SU-DHL-6 (cell line): ENCODE data around the gene RECQL.

ENCODE experiments used
- H2AFZ ChIP-seq: fragments of 200-600 bp; sonication (generic); 2 replicates; pipeline ENCODE4 v1.6.1; 2014; ENCODE audit warnings: low read depth, mild to moderate bottlenecking, moderate library complexity, mixed read lengths, antibody characterized with exemption, low read length; ENCODE audit not compliant: severe bottlenecking
- H3F3A ChIP-seq: fragments of 200-600 bp; shearing (Covaris generic); 2 replicates; pipeline ENCODE4 v1.6.0; 2016; ENCODE audit warnings: antibody characterized with exemption, mild to moderate bottlenecking; ENCODE audit not compliant: insufficient read depth
- H3K27ac ChIP-seq: fragments of 200-600 bp; sonication (generic); 2 replicates; pipeline ENCODE4 v1.5.1; 2016; ENCODE audit warnings: low read depth, mild to moderate bottlenecking, low read length, moderate library complexity, mixed read lengths
- H3K27me3 ChIP-seq: fragments of 200-600 bp; sonication (generic), shearing (Covaris generic); 2 replicates; pipeline ENCODE4 v1.6.0; 2014; ENCODE audit warnings: mild to moderate bottlenecking, low read length
- H3K36me3 ChIP-seq: fragments of 200-600 bp; sonication (generic); 2 replicates; pipeline ENCODE4 v1.6.1; 2014; ENCODE audit warnings: mild to moderate bottlenecking, low read length, mixed read lengths
- H3K4me2 ChIP-seq: fragments of 300-600, 200-600 bp; shearing (Covaris generic), sonication (generic); 2 replicates; pipeline ENCODE4 v1.6.0; 2014; ENCODE audit warnings: low read length, low read depth, mild to moderate bottlenecking; ENCODE audit not compliant: poor library complexity, severe bottlenecking
- H3K4me3 ChIP-seq: fragments of 200-600 bp; sonication (generic); 2 replicates; pipeline ENCODE4 v1.5.1; 2014; ENCODE audit warnings: antibody characterized with exemption, low read length, mild to moderate bottlenecking, mixed read lengths; ENCODE audit not compliant: insufficient read depth, poor library complexity, severe bottlenecking
- H3K79me2 ChIP-seq: fragments of 200-600 bp; sonication (generic); 2 replicates; pipeline ENCODE4 v1.6.1; 2014; ENCODE audit warnings: mild to moderate bottlenecking, low read length, moderate library complexity; ENCODE audit not compliant: insufficient read depth
- H3K9ac ChIP-seq: fragments of 200-600 bp; sonication (generic); 2 replicates; pipeline ENCODE4 v1.7.0; 2014; ENCODE audit warnings: mild to moderate bottlenecking, low read length
- H3K9me2 ChIP-seq: fragments of 200-600 bp; sonication (generic); replicated peaks from 2 replicates; pipeline ENCODE4 v1.6.1; 2014; ENCODE audit warnings: low read length; ENCODE audit not compliant: insufficient read depth
- H3K9me3 ChIP-seq: fragments of 200-600 bp; sonication (generic); 2 replicates; pipeline ENCODE4 v1.6.1; 2014; ENCODE audit warnings: low read length, mixed read lengths; ENCODE audit not compliant: insufficient read depth
- H4K20me1 ChIP-seq: fragments of 200-600 bp; sonication (generic); 2 replicates; pipeline ENCODE4 v1.6.1; 2014; ENCODE audit warnings: low read depth, mild to moderate bottlenecking, antibody characterized with exemption, low read length, moderate library complexity, mixed read lengths
- EZH2phosphoT487 ChIP-seq: fragments of 200-600 bp; sonication (generic), shearing (Covaris generic); conservative IDR thresholded peaks from 2 replicates; pipeline ENCODE4 v1.6.1; 2018; ENCODE audit warnings: mild to moderate bottlenecking, antibody characterized with exemption, low read length, moderate library complexity, mixed read lengths
- TF ChIP-seq, protein P1 (sequence below): fragments of 200-600 bp; sonication (generic); IDR thresholded peaks from one replicate; pipeline ENCODE4 v1.5.1; 2017; ENCODE audit warnings: antibody characterized with exemption, mild to moderate bottlenecking, low read length, moderate library complexity; ENCODE audit not compliant: insufficient read depth, poor library complexity, severe bottlenecking

The RECQL gene

GRCh38 chr12:21438643-21439042, 62.8 kb downstream of the RECQL start:
- peaks cover 16% of the 10 kb centered on the region for H3F3A ChIP-seq
- peak overlapping the region; percentile 65; the same call in 1 of the 2 replicates for H3K27ac ChIP-seq
- no peak for TF ChIP-seq EZH2phosphoT487
- TF ChIP-seq, protein P1, sequence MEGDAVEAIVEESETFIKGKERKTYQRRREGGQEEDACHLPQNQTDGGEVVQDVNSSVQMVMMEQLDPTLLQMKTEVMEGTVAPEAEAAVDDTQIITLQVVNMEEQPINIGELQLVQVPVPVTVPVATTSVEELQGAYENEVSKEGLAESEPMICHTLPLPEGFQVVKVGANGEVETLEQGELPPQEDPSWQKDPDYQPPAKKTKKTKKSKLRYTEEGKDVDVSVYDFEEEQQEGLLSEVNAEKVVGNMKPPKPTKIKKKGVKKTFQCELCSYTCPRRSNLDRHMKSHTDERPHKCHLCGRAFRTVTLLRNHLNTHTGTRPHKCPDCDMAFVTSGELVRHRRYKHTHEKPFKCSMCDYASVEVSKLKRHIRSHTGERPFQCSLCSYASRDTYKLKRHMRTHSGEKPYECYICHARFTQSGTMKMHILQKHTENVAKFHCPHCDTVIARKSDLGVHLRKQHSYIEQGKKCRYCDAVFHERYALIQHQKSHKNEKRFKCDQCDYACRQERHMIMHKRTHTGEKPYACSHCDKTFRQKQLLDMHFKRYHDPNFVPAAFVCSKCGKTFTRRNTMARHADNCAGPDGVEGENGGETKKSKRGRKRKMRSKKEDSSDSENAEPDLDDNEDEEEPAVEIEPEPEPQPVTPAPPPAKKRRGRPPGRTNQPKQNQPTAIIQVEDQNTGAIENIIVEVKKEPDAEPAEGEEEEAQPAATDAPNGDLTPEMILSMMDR: no peak
- no peaks in the 10 kb centered on the region for H4K20me1 ChIP-seq
- no peaks in the 10 kb centered on the region for H3K9me3 ChIP-seq
- peak overlapping the region; percentile 76 for H3K4me3 ChIP-seq
- no peaks in the 10 kb centered on the region for H3K9me2 ChIP-seq
- peaks cover 2% of the 10 kb centered on the region; the same call in 1 of the 2 replicates for H3K36me3 ChIP-seq
- peak overlapping the region; percentile 77 for H3K9ac ChIP-seq
- no peaks in the 10 kb centered on the region for H3K27me3 ChIP-seq
- peaks cover 16% of the 10 kb centered on the region for H3K79me2 ChIP-seq
- H2AFZ ChIP-seq: peak overlapping the region; percentile 55
- H3K4me2 ChIP-seq: peak overlapping the region; percentile 68

DNA sequence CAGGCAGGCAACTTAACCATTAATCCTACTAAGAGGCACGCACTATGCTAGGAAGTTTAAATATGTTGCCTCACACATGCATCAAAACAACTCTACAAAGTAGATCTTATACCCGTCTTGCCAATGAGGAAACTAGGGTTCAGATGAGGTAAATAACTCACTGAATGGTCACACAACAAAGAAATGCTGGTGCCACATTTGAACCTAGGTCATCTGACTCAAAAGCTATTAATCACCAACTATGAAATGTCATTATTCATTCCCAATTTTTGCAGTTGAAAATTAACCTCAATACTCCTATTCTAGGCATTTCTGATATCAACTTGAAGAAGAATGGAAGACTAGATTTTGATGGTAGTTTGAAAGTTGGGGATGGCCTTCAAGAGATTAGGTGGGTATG, 66.7 kb downstream of the RECQL start:
- H3F3A ChIP-seq: peaks cover 13% of the 10 kb centered on the region
- H3K9me2 ChIP-seq: no peaks in the 10 kb centered on the region
- H3K79me2 ChIP-seq: no peaks in the 10 kb centered on the region
- H3K4me3 ChIP-seq: no peak overlapping the region
- no peak overlapping the region for H3K27ac ChIP-seq
- no peak for TF ChIP-seq EZH2phosphoT487
- TF ChIP-seq, protein P1: no peak
- H3K9ac ChIP-seq: no peak overlapping the region
- H3K27me3 ChIP-seq: no peaks in the 10 kb centered on the region
- no peak overlapping the region for H3K4me2 ChIP-seq
- no peaks in the 10 kb centered on the region for H3K9me3 ChIP-seq
- H2AFZ ChIP-seq: no peak overlapping the region
- H3K36me3 ChIP-seq: no peaks in the 10 kb centered on the region
- no peaks in the 10 kb centered on the region for H4K20me1 ChIP-seq

GRCh38 chr12:21433525-21433924, 67.9 kb downstream of the RECQL start:
- Histone ChIP-seq H3K27ac (no peak overlapping the region), H3K9me2 (no peaks in the 10 kb centered on the region), H3K79me2 (no peaks in the 10 kb centered on the region), H3K9ac (no peak overlapping the region), H3K36me3 (no peaks in the 10 kb centered on the region), H3K27me3 (no peaks in the 10 kb centered on the region), H3K4me3 (no peak overlapping the region), H3K9me3 (no peaks in the 10 kb centered on the region), H3K4me2 (no peak overlapping the region), H2AFZ (no peak overlapping the region), H3F3A (peaks cover 9% of the 10 kb centered on the region), H4K20me1 (no peaks in the 10 kb centered on the region)
- TF ChIP-seq EZH2phosphoT487: no peak
- TF ChIP-seq, protein P1: no peak
